Measurements from ENCODE around the gene SLIT1.

The SLIT1 gene

GRCh38 chr10:97025613-97026242 is 160.0 kb downstream of the SLIT1 start:
- no peak overlapping the region for H3K4me3 ChIP-seq (ENCODE audit: control insufficient read depth, low read depth, low read length)
- TF ChIP-seq CTCF (IDR thresholded peaks at IDR 0.05; ENCODE audit: control insufficient read depth, insufficient read depth, low read depth, low read length, missing control alignments): peak; percentile 41
- no peak for DNase-seq (ENCODE audit: low read depth)

GRCh38 chr10:97024168-97025073 is 161.3 kb downstream of the SLIT1 start:
- peak; percentile 63 for DNase-seq (ENCODE audit: low read depth)
- no peak for TF ChIP-seq CTCF (IDR thresholded peaks at IDR 0.05; ENCODE audit: control insufficient read depth, insufficient read depth, low read depth, low read length, missing control alignments)
- H3K4me3 ChIP-seq (ENCODE audit: control insufficient read depth, low read depth, low read length): no peak overlapping the region

GRCh38 chr10:97023401-97024167 is 162.2 kb downstream of the SLIT1 start:
- H3K4me3 ChIP-seq (ENCODE audit: control insufficient read depth, low read depth, low read length): no peak overlapping the region
- no peak for TF ChIP-seq CTCF (IDR thresholded peaks at IDR 0.05; ENCODE audit: control insufficient read depth, insufficient read depth, low read depth, low read length, missing control alignments)
- no peak for DNase-seq (ENCODE audit: low read depth)

GRCh38 chr10:97022616-97023015 is 163.1 kb downstream of the SLIT1 start:
- TF ChIP-seq CTCF (IDR thresholded peaks at IDR 0.05; ENCODE audit: control insufficient read depth, insufficient read depth, low read depth, low read length, missing control alignments): no peak
- no peak overlapping the region for H3K4me3 ChIP-seq (ENCODE audit: control insufficient read depth, low read depth, low read length)
- DNase-seq (ENCODE audit: low read depth): no peak

DNA sequence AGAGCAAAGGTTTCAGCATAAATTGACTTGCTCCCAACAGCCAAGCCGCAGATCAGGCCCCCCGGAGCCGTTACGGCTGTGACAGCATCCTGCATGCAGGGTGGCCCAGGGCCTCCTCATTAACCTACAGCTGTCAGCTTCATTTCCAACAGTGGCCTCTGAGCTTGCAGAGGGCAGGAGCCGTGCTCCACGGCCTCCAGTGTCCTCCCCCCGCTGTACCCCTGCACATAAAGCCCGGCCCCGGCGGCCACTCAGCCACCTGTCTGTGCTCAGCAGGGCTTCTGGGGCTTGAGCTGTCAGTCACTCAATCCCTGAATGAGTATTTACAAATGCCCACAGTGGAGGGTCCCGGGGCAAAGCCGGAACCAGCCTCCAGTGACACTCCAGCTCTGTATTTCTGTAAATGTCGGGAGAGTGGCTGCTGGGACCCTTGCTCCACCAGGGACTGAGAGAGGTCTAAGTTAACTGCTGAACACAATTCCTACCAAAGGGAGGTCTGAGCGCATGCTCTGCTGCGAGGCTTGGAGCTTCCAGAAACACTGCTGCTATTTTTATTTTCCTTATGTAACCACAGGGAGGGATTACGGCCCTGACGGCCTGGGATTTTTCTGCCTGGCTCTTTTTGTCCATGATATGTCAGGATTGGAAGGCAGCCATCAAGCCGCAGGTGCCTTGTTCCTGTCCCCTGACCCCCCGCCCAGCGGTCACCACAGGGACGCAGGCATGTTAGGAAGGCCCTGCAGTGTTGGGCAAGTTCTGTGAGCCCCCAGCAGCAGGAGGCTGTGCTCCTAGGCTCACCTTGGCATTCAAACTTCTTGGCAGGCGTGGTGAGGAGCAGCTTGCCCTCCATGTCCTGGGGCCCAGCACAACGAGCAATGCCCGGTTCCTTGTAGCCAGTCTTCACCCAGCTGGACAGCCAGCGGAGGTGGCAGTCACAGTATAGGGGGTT is 165.0 kb downstream of the SLIT1 start:
- no peak for DNase-seq (ENCODE audit: low read depth)
- H3K4me3 ChIP-seq (ENCODE audit: control insufficient read depth, low read depth, low read length): no peak overlapping the region
- no peak for TF ChIP-seq CTCF (IDR thresholded peaks at IDR 0.05; ENCODE audit: control insufficient read depth, insufficient read depth, low read depth, low read length, missing control alignments)
